Measurements from ENCODE around the gene TMEM115. TPM values are rescaled to one million over a fixed set of nuclear protein-coding genes. Genes with fewer than 3 reads are reported as not detected.

Gene TMEM115
- polyA plus RNA-seq, 3 donors: 29.1 to 42.9 (median 39.4) TPM

Other genes starting within 250 kb of the TMEM115 start
- 10 to 100 TPM; 57.6 to 81.6 (median 63.1) TPM for gene SEMA3F, start 204.2 kb downstream of the TMEM115 start, polyA plus RNA-seq (ENCODE audit: insufficient read length in 3 of 3)
- gene GNAT1, start 167.9 kb downstream of the TMEM115 start, polyA plus RNA-seq (ENCODE audit: insufficient read length in 3 of 3): not detected
- gene SLC38A3, start 154.2 kb downstream of the TMEM115 start, polyA plus RNA-seq (ENCODE audit: insufficient read length in 3 of 3): 1 to 10 TPM; 7.2 to 7.3 (median 7.2) TPM
- gene GNAI2, start 123.3 kb downstream of the TMEM115 start, polyA plus RNA-seq (ENCODE audit: insufficient read length in 3 of 3): 100 to 1,000 TPM; 189 to 229 (median 189) TPM
- 100 to 1,000 TPM in 1 of 3 donors, 10 to 100 TPM in 2; 69.5 to 169 (median 95.4) TPM for gene SEMA3B, start 90.4 kb downstream of the TMEM115 start, polyA plus RNA-seq (ENCODE audit: insufficient read length in 3 of 3)
- under 1 TPM; 0.33 to 0.95 (median 0.45) TPM for gene LSMEM2, start 80.4 kb downstream of the TMEM115 start, polyA plus RNA-seq (ENCODE audit: insufficient read length in 3 of 3)
- gene IFRD2, start 67.1 kb downstream of the TMEM115 start, polyA plus RNA-seq (ENCODE audit: insufficient read length in 3 of 3): 10 to 100 TPM; 38.6 to 50.0 (median 46.7) TPM
- 1 to 10 TPM; 2.9 to 5.5 (median 3.2) TPM for gene HYAL3, start 60.1 kb downstream of the TMEM115 start, polyA plus RNA-seq (ENCODE audit: insufficient read length in 3 of 3)
- 10 to 100 TPM in 2 of 3 donors, 1 to 10 TPM in 1; 7.2 to 12.8 (median 10.0) TPM for gene NAA80, start 60.1 kb downstream of the TMEM115 start, polyA plus RNA-seq (ENCODE audit: insufficient read length in 3 of 3)
- 1 to 10 TPM; 6.1 to 7.4 (median 7.2) TPM for gene HYAL1, start 55.9 kb downstream of the TMEM115 start, polyA plus RNA-seq (ENCODE audit: insufficient read length in 3 of 3)
- 10 to 100 TPM; 57.0 to 86.5 (median 71.4) TPM for gene HYAL2, start 36.8 kb downstream of the TMEM115 start, polyA plus RNA-seq (ENCODE audit: insufficient read length in 3 of 3)
- 10 to 100 TPM; 23.4 to 26.4 (median 26.2) TPM for gene TUSC2, start 31.3 kb downstream of the TMEM115 start, polyA plus RNA-seq (ENCODE audit: insufficient read length in 3 of 3)
- gene RASSF1, start 18.7 kb downstream of the TMEM115 start, polyA plus RNA-seq (ENCODE audit: insufficient read length in 3 of 3): 10 to 100 TPM; 16.4 to 22.2 (median 22.1) TPM
- 1 to 10 TPM; 2.9 to 3.9 (median 3.6) TPM for gene ZMYND10, start 13.8 kb downstream of the TMEM115 start, polyA plus RNA-seq (ENCODE audit: insufficient read length in 3 of 3)
- 10 to 100 TPM; 30.2 to 35.9 (median 30.5) TPM for gene NPRL2, start 8.7 kb downstream of the TMEM115 start, polyA plus RNA-seq (ENCODE audit: insufficient read length in 3 of 3)
- 10 to 100 TPM; 12.4 to 17.0 (median 13.4) TPM for gene CYB561D2, start 8.7 kb downstream of the TMEM115 start, polyA plus RNA-seq (ENCODE audit: insufficient read length in 3 of 3)
- 10 to 100 TPM; 14.0 to 17.2 (median 14.6) TPM for gene CACNA2D2, start 144.1 kb upstream of the TMEM115 start, polyA plus RNA-seq (ENCODE audit: insufficient read length in 3 of 3)
- 10 to 100 TPM; 16.0 to 19.6 (median 16.9) TPM for gene C3orf18, start 208.2 kb upstream of the TMEM115 start, polyA plus RNA-seq (ENCODE audit: insufficient read length in 3 of 3)
- gene HEMK1, start 210.0 kb upstream of the TMEM115 start, polyA plus RNA-seq (ENCODE audit: insufficient read length in 3 of 3): 10 to 100 TPM; 21.9 to 34.0 (median 25.3) TPM

Data from renal cortex interstitium (tissue), 3 donors.